ENCODE measurements around the gene CELSR3.

DNA sequence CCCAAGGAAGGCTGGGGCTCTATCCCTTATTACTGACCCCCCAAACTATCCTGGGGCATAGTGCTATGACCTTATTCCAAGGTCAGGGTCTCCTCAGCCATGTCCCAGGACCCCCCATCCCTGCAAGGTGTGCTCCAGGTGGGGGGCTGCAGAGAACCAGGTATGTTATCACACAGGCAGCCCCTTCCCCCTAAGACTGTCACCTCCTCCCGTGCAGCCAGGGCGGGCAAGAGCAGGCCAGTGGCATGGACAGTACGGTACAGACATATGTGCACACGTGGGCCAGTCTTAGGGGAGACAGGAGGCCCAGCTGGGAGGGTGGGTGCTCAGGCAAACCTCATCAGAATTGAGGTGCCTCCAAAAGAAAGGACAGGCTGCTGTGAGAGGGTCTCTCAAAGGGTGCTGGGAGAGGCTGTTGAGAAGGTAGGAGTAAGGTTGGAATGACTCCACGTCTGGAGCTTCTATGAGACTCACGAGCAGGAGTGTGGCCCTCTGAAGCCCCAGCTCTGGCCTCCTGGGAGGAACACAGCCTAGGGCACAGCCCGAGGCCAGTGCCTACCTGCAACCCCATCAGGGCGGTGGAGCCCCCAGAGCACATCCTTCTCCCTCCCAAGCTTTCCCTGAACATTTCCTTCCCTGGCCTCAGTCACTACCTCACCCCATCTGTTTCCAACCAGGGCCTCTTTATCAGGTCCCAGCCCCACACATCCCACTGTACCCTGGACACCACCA, 65.8 kb downstream of the CELSR3 start:
- TF ChIP-seq RAD21 (IDR thresholded peaks at IDR 0.05; ENCODE audit: low read depth) (no peak), TEAD4 (IDR thresholded peaks at IDR 0.05) (no peak), FOXM1 (IDR thresholded peaks at IDR 0.05; ENCODE audit: borderline replicate concordance, low read depth) (no peak), TAF1 (IDR thresholded peaks at IDR 0.05; ENCODE audit: low read depth) (no peak), YY1 (IDR thresholded peaks at IDR 0.05; ENCODE audit: low read depth) (no peak), EP300 (IDR thresholded peaks at IDR 0.05; ENCODE audit: borderline replicate concordance) (no peak), MAX (IDR thresholded peaks at IDR 0.05) (no peak), CEBPB (IDR thresholded peaks at IDR 0.05) (no peak), NFIC (IDR thresholded peaks at IDR 0.05) (no peak), CREB1 (IDR thresholded peaks at IDR 0.05; ENCODE audit: low read depth) (no peak), EGR1 (IDR thresholded peaks at IDR 0.05) (no peak), TCF12 (IDR thresholded peaks at IDR 0.05; ENCODE audit: low read depth) (no peak)
- TF ChIP-seq, protein P1, sequence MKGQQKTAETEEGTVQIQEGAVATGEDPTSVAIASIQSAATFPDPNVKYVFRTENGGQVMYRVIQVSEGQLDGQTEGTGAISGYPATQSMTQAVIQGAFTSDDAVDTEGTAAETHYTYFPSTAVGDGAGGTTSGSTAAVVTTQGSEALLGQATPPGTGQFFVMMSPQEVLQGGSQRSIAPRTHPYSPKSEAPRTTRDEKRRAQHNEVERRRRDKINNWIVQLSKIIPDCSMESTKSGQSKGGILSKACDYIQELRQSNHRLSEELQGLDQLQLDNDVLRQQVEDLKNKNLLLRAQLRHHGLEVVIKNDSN (IDR thresholded peaks at IDR 0.05), result no peak
- TF ChIP-seq, protein P2, sequence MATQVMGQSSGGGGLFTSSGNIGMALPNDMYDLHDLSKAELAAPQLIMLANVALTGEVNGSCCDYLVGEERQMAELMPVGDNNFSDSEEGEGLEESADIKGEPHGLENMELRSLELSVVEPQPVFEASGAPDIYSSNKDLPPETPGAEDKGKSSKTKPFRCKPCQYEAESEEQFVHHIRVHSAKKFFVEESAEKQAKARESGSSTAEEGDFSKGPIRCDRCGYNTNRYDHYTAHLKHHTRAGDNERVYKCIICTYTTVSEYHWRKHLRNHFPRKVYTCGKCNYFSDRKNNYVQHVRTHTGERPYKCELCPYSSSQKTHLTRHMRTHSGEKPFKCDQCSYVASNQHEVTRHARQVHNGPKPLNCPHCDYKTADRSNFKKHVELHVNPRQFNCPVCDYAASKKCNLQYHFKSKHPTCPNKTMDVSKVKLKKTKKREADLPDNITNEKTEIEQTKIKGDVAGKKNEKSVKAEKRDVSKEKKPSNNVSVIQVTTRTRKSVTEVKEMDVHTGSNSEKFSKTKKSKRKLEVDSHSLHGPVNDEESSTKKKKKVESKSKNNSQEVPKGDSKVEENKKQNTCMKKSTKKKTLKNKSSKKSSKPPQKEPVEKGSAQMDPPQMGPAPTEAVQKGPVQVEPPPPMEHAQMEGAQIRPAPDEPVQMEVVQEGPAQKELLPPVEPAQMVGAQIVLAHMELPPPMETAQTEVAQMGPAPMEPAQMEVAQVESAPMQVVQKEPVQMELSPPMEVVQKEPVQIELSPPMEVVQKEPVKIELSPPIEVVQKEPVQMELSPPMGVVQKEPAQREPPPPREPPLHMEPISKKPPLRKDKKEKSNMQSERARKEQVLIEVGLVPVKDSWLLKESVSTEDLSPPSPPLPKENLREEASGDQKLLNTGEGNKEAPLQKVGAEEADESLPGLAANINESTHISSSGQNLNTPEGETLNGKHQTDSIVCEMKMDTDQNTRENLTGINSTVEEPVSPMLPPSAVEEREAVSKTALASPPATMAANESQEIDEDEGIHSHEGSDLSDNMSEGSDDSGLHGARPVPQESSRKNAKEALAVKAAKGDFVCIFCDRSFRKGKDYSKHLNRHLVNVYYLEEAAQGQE (IDR thresholded peaks at IDR 0.05; ENCODE audit: low read depth), result no peak
